Hematopoietic multipotent progenitor cell treated with erythropoietin and hydrocortisone succinate and interleukin-3 and kit ligand, for 8 days (in vitro differentiated cells): ENCODE data around the gene OOSP4B.
A peak's percentile ranks its signal among the peaks of the same experiment; 100 is the strongest.
"Not testable (repeated sequence)": the region's sequence is repeated elsewhere in the genome, so short reads cannot be mapped to it uniquely, and the experiment has no call there.

Experiments
- DNase-seq: peaks from one replicate; pipeline ENCODE4 v3.0.0-alpha.2; 2015

OOSP4B gene

GRCh38 chr11:60064111-60064510 is 47.1 kb downstream of the OOSP4B start:
- DNase-seq: peak; percentile 28

DNA sequence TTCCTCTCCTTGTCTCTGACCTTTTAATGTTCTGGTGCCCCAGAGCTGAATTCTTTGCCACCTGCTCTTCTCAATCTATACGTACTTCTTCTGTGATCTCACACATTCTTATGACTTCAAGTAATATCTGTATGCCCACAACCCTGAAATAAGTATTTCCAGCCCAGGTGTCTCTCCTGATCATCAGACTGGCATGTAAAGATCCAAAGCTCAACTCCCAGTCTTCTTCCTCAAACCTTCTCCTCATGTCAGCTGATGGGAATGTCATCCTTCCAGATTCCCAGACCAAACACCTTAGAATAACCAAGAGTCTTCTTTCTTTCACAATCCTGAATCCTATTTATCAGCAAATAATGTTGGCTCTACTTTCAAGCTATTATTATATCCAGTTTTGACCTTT is 48.8 kb downstream of the OOSP4B start:
- no peak for DNase-seq

GRCh38 chr11:60069450-60069849 is 52.5 kb downstream of the OOSP4B start:
- no peak for DNase-seq

GRCh38 chr11:60071644-60072043 is 54.7 kb downstream of the OOSP4B start:
- not testable (repeated sequence) for DNase-seq

- no peak for DNase-seq
Measured at GRCh38 chr11:60077216-60077817, 60.3 kb downstream of the OOSP4B start.

DNA sequence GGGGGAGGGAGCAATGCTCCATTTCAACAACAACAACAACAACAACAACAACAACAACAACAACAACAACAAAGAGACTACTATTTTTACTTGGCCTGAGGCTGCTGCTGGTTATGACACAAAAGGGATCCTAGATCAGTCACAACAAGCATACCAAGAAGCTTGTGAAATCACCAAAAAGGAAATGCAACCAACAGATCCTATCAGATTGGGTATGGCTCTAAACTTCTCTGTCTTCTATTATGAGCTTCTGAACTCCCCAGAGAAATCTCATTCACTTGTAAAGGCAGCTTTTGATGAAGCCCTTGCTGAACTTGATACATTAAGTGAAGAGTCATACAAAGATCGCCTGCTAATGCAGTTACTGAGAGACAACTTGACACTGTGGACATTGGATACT is 61.0 kb downstream of the OOSP4B start:
- DNase-seq: no peak

GRCh38 chr11:60078745-60079144 is 61.8 kb downstream of the OOSP4B start:
- peak; percentile 35 for DNase-seq

- DNase-seq: no peak
Measured at GRCh38 chr11:60080535-60080934, 63.6 kb downstream of the OOSP4B start.
